CD4-positive, alpha-beta T cell treated with Interleukin-12 subunit alpha and Interleukin-12 subunit beta, for 1 hour (primary cell): ENCODE results near the gene RBPJ.
A peak's percentile ranks its signal among the peaks of the same experiment; 100 is the strongest.

ENCODE experiments used
- DNase-seq: peaks from one replicate; pipeline ENCODE4 v3.0.0-alpha.2; 2020

Gene RBPJ

DNA sequence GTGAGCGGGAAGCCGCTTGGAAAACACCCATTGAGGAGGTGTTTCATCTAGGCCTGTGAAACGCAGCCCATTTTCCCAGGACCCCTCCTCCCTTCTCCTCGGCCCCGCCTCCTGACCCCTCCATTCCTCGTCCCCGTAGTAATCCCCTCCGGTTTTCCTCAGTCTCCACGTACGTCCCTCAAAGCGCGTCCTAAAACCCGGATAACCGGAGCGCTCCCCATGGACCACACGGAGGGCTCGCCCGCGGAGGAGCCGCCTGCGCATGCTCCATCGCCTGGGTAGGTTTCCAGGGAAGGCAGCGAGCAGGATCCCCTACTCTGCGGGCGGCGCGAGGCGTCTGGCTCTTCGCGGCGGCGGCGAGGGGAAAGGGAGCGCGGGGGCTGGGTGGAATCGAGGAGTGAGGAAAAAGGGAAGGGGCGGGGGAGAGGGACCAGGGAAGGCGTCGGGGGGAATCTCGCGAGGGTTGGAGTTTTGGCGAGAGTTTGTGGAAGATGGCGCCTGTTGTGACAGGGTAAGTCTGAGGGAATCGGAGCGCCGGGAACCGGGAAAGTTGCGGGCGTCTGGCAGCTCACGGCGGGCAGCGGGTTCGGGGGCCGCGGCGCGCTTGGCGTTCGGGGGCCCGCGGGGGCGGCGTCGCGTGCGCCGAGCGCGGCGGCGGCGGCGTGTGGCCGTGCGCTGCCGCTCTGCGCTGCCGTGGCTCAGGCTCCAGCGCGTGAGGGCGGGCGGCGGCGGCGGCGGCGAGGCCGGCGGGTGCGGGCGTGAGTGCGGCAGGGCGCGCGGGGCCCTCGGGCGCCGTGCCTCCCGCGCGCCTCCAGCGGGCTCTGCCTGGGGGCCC is at the start of gene RBPJ:
TSS of gene RBPJ (plus strand) at position 477 of the 835 bp plus-strand sequence. CDS start at position 492, 15 bp downstream.
- DNase-seq = peak; percentile 90

DNA sequence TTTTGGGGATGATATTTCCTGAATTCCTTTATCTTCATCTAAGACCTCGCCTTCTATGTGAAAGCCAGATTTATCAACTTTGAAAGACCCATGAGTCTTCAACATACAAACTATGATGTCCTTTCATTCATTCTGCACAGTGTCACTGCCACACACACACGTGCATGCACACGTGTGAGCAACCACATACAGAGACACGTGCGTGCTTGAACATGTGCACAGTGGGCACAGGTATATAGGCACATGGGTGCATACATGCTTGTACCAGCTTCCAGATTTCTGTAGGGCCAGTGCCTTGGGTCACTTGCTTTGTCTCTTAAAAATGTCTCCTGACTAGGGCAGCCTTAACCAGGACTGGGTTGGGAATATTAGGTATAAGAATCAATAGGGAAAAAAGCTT is 49.1 kb upstream of the RBPJ start:
- DNase-seq = no peak

DNA sequence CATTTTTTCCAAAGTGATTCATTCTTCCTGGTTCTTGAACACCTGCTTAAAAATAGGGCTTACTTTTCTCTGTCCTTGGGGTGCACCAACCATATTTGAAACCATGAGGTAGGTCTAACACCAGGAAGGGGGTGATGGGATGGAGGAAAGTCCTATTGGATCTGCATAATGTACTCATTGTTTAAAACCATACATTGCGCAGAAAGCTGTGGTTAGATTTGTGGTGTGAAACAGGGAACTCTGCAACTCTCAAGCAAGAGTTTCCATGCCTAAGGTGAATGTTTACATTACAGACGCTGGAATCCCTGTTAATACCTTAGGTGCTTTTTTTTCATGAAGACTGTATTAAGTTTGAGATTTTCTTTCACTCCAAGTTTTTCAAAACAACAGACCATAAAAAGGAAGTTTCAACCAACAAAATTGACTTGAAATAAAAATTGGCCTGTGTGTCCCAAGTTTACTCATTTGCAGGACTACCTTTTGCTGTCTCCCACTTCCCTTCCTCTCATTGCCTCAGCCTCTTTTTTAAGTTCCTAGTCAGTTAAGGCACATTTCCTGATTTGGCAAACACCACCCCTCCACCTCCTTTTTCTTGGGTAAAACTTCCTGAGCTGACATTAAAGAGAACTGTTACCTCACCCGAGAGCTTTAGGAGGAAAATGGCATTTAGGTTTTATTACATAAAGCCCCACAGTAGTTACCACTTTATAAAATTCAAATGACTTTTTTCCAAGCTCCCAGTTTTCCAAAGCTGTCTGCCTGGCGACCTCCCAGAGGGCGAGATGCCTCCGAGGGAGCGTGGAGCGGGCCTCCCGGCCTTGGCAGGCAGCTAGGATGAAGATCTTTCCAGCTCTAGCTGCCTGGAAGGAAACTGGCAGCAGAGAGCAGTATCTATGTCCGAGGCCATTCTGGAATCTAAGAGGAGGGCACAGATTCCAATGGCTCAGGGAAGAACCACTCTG is 47.9 kb upstream of the RBPJ start:
- no peak for DNase-seq

DNA sequence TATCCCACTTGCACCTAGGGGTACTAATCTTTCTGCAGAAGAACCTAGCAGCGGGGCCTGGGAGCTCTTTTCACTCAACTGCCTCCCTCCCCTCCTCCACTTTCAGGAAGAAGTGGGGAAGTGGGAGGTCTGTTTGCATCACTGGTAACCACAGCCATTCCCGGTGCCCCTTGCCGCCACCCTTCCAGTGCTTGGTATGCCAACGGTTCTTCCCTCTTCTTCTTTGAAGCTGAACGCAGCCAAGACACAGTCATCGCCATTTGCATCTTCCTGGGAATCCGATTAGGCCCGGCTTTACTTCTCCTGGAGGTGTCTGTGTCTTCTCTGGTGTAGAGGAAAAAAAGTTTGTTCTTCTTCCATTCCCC is 47.2 kb upstream of the RBPJ start:
- no peak for DNase-seq

- DNase-seq = no peak
Measured at GRCh38 chr4:26275281-26275680, 45.5 kb upstream of the RBPJ start.

DNA sequence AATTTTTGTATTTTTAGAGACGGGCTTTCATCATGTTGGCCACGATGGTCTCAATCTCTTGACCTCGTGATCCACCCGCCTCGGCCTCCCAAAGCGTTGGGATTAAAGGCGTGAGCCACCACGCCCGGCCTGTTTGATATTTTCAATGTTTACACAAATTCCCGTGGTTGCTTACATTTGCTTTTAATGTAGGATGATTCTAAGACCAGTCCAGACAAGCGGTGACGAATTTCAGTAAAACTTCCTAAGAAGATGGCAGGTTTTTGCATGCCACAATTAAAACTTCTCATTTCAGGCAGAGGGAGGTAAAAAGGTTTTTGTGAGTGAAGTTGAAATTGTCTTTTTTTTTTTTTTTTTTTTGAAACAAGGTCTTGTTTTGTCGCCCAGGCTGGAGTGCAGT is 41.4 kb upstream of the RBPJ start:
- DNase-seq = no peak

- no peak for DNase-seq
Measured at GRCh38 chr4:26281881-26282280, 38.9 kb upstream of the RBPJ start.

GRCh38 chr4:26284536-26284935 is 36.3 kb upstream of the RBPJ start:
- no peak for DNase-seq

DNA sequence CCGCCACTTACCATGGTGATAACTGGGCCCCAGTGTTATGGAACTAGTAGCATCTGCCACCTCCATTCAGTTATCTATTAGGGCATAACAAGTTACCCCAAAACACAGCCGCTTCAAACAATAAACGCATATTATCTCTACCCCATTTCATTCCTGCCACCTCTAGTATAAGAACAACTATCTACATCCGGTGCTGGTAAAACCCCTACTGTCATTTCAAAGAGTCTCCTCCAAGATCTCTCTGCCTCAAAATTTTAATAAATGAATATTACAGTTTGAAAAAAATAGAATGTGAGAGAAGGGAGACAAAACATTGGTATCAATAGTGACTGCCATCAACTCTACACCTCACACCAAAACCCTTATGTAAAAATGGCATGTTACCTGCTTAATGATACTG is 35.5 kb upstream of the RBPJ start:
- no peak for DNase-seq

DNA sequence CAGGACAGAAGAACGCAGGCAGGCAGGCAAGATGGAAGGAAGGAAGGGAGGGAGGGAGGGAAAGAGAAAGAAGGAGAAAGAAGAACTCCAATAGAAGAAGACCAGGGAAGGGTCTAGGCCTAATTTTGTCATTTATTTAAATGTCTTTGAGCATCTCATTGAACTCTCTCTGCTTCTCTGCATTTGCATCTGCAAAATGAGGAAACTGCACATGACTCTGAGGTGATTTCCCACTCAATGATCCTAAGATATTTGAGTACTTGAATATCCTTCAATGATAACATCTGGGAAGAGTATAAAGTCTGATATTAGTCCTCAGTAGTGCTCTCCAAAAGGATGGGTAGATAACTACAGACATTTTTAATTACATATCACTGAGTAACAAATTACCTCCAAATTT is 33.1 kb upstream of the RBPJ start:
- no peak for DNase-seq

- DNase-seq = peak; percentile 14
Measured at GRCh38 chr4:26288355-26288909, 32.4 kb upstream of the RBPJ start.

DNA sequence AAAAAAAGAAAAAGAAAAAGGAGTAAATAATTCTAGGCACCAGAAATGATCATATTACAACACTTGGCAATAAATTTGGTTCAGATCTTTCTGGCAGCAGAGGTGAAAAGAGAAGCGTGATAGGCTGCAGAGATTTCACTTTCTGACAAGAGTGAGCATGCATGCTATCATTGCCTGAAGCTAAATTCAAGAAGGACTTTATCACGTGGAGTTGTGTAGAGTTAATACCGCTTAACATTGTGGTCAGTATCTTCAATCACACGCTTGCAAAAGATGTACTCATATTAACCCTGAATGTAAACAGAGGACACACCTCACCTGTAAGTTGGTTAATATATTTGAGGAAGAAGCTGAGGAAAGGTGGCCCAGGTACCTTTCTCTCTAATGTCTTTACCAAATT is 31.4 kb upstream of the RBPJ start:
- DNase-seq = no peak

DNA sequence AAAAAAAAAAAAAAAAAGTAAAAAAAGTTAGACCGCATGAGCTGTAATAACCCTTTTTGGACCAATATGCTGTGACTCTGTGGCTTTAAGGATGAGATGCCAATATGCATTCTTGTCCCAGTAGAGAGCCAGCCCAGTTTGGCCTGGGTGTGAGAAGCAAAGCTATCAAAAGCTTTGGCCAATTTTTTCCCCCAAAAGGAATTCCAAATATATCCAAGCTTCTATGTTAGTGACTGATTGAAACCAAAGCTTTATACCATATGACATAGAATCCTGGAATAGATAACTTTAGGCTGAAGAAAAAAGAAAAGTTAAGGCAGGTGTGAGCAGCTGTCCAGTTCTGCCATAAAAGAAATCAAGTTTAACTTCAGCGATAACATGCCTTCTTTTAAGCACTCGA is 30.5 kb upstream of the RBPJ start:
- no peak for DNase-seq

- DNase-seq = no peak
Measured at GRCh38 chr4:26294904-26295303, 25.9 kb upstream of the RBPJ start.

- no peak for DNase-seq
Measured at GRCh38 chr4:26296021-26296420, 24.8 kb upstream of the RBPJ start.

DNA sequence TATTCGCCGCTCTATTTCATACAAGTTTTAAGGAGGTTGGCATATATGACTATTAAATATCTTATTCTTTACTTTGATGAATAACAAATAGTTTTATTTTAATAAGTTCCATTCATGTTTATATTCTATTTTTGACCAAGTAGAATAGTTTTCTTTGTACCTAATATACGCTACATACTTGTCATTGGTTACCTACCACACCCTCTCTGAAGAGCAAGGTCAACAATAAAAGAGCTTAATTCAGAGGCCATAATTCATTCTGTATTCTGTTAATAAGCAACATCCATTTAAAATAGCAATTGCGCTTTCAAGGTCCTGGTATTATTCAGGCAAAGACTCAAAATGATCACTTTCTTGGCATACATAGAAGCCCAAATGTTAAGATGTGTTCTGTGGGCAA is 24.3 kb upstream of the RBPJ start:
- DNase-seq = no peak

DNA sequence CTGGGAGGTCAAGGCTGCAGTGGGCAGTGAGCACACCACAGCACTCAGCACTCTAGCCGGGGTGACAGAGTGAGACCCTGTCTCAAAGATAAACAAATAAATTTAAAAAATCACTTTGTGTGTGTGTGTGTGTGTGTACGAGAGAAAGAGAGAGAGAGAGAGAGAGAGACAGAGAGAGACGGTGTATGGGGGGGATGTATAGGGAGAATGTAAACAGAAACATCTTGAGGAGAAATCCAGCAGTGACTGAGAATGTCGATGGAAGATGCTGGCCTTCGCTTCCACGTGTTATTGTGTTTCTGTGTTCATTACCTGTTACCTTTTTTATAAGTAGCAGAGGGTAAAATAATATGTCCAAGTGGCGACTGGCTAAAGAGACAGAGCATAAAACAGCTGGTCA is 23.6 kb upstream of the RBPJ start:
- DNase-seq = no peak

DNA sequence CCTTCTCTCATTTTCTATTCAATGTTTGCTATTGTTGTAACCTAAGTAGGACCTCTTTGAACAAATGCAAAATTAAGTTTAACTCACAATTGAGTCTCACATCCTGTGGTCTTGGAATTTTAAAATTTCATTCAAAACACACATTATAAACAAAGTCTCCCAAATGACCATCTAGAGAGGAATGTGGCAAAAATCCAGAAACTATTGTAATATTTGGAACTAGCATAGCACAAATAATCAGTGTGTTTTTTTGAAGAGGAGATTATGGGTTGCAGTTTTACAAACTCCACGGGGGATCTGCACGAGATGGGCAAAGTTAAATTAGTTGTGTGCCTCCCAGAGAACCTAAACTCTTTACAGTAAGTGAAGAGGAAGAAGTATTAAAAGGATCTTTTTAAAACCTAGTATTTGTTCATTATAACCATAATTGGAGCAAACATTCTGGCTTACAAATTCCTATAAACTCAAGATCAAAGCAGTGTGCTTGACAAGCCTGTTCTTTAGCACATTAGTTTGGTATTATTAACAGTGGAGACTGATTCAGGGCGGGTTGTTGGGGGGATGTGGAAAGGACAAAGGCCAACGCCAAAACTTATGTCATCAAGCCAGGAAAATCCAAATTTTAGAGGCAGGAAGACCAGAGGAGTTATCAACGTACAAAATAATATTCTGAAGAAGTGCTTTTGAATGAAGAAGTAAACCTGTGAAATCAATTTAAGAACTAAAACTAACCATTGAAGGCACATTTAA is 22.4 kb upstream of the RBPJ start:
- no peak for DNase-seq

DNA sequence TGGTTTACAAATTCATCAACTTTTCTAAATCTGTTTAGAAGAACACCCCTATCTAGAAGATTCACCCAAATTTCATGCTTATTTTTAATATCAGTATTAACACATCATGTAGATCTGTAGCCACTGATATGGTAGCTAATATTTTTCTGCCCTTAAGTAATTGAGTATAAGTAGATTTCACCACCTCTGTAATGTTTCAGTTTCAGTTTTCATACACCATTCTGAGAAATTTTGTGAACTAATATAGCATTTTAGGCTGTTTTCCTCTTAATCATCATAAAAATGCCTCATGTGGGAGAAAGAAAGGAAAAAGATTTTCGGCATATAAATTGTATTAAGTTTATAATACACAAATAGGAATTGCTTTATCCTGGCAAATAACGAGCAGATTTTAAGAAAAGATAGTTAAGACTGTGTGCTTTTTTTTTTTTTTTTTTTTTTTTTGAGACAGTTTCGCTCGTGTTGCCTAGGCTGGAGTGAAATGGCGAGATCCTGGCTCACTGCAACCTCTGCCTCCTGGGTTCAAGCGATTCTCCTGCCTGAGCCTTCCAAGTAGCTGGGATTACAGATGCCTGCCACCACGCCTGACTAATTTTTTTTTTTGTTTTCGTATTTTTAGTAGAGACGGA is 21.4 kb upstream of the RBPJ start:
- DNase-seq = no peak

DNA sequence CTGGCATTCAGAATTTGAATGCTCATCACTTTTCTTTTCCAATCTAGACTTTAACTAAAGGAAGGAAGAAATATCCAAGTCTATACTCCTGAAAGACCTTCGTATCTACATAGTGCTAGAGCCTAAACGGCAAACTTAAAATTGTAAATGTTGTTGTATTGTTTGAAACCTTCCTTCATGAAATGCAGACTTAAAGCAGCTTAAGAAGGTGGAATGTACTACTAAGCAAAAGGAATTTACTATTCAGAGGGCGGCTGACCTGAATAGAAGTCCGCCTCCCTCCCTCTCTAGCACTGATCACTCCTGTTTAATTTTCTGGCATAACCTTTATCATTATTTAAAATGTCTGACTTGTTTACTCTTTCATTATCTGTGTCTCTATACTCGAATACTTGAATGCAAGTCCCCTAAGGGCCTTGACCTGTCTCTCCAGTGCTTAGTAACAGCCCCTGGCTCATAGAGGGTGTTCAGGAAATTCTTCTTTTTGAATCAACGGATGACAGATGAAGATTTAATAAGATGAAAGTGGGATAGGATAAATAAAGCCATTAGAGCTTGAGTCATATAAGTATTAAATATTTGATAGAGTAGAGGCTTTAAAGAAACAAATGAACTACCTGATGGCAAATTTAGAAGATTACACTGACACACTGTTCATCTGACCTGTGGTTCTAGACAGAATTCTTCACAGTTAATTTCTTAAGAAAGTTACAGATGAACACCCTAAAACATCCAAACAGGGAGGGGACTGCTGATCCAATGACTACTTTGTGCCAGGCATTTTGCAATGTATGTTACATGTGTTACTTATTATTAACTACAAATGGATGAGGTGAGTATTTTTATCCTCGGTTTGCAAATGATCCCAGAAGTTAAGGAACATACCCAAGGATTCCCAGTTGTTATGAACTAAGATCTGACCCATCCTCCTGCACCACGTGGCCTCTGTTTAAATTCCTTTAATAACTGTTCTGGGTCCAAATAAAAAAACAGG is 20.2 kb upstream of the RBPJ start:
- DNase-seq = no peak
